GM19238 (cell line): ENCODE data around the gene FHL3.
"Not testable (repeated sequence)": the region's sequence is repeated elsewhere in the genome, so short reads cannot be mapped to it uniquely, and the experiment has no call there.

Source experiments
- DNase-seq: peaks from one replicate; pipeline ENCODE4 v3.0.0; 2011; ENCODE audit warnings: low spot score; ENCODE audit not compliant: insufficient read length

The FHL3 gene

GRCh38 chr1:38034871-38035270 is 29.6 kb upstream of the FHL3 start:
- no peak for DNase-seq

GRCh38 chr1:38032992-38033391 is 27.7 kb upstream of the FHL3 start:
- DNase-seq = not testable (repeated sequence)

- DNase-seq = no peak
Measured at GRCh38 chr1:38031513-38031866, 26.2 kb upstream of the FHL3 start.

- no peak for DNase-seq
Measured at GRCh38 chr1:38030596-38031512, 25.5 kb upstream of the FHL3 start.

GRCh38 chr1:38029685-38030511 is 24.6 kb upstream of the FHL3 start:
- peak; percentile 73 for DNase-seq

- no peak for DNase-seq
Measured at GRCh38 chr1:38029081-38029681, 23.9 kb upstream of the FHL3 start.

GRCh38 chr1:38028671-38029070 is 23.4 kb upstream of the FHL3 start:
- DNase-seq = no peak

- DNase-seq = peak; percentile 72
Measured at GRCh38 chr1:38028105-38028591, 22.8 kb upstream of the FHL3 start.

- DNase-seq = no peak
Measured at GRCh38 chr1:38027201-38028104, 22.1 kb upstream of the FHL3 start.

- no peak for DNase-seq
Measured at GRCh38 chr1:38026592-38027200, 21.4 kb upstream of the FHL3 start.

- DNase-seq = no peak
Measured at GRCh38 chr1:38025664-38026063, 20.4 kb upstream of the FHL3 start.

GRCh38 chr1:38025233-38025632 is 19.9 kb upstream of the FHL3 start:
- DNase-seq = no peak

- no peak for DNase-seq
Measured at GRCh38 chr1:38022810-38023209, 17.5 kb upstream of the FHL3 start.

- no peak for DNase-seq
Measured at GRCh38 chr1:38021969-38022368, 16.7 kb upstream of the FHL3 start.

- DNase-seq = no peak
Measured at GRCh38 chr1:38020396-38020795, 15.1 kb upstream of the FHL3 start.

GRCh38 chr1:38018864-38019343 is 13.6 kb upstream of the FHL3 start:
- DNase-seq = no peak

- no peak for DNase-seq
Measured at GRCh38 chr1:38015978-38016725, 10.8 kb upstream of the FHL3 start.

- DNase-seq = no peak
Measured at GRCh38 chr1:38014724-38015424, 9.6 kb upstream of the FHL3 start.

GRCh38 chr1:38014171-38014570 is 8.9 kb upstream of the FHL3 start:
- DNase-seq = no peak
